ENCODE data around the gene CYB5B.

CYB5B gene

GRCh38 chr16:69486724-69487123, 62.3 kb downstream of the CYB5B start:
- Histone ChIP-seq H3F3A (ENCODE audit: insufficient read depth, low read length) (no peaks in the 10 kb centered on the region), H3K27me3 (replicated peaks; ENCODE audit: insufficient read depth, low read length) (no peaks in the 10 kb centered on the region), H3K9me2 (replicated peaks; ENCODE audit: insufficient read depth, low read length) (no peaks in the 10 kb centered on the region), H4K20me1 (ENCODE audit: insufficient read depth, low read length) (no peaks in the 10 kb centered on the region), H3K9me3 (replicated peaks; ENCODE audit: insufficient read depth, low read length) (no peaks in the 10 kb centered on the region), H3K27ac (ENCODE audit: low read length) (no peak overlapping the region), H3K36me3 (replicated peaks; ENCODE audit: insufficient read depth, low read length) (no peaks in the 10 kb centered on the region), H3K4me1 (ENCODE audit: low read length) (no peaks in the 10 kb centered on the region), H2AFZ (ENCODE audit: low read length) (no peak overlapping the region), H3K4me3 (ENCODE audit: low read length) (no peak overlapping the region), H3K4me2 (ENCODE audit: low read depth, low read length) (no peak overlapping the region), H3K79me2 (ENCODE audit: low read length) (no peaks in the 10 kb centered on the region), H3K9ac (ENCODE audit: low read length) (no peak overlapping the region)
- DNase-seq, result no peak
- TF ChIP-seq EZH2phosphoT487 (IDR thresholded peaks at IDR 0.05; ENCODE audit: low read length), result no peak
- TF ChIP-seq EZH2 (optimal IDR thresholded peaks at IDR 0.05; ENCODE audit: low read depth, low read length), result no peak
- TF ChIP-seq, protein P1, sequence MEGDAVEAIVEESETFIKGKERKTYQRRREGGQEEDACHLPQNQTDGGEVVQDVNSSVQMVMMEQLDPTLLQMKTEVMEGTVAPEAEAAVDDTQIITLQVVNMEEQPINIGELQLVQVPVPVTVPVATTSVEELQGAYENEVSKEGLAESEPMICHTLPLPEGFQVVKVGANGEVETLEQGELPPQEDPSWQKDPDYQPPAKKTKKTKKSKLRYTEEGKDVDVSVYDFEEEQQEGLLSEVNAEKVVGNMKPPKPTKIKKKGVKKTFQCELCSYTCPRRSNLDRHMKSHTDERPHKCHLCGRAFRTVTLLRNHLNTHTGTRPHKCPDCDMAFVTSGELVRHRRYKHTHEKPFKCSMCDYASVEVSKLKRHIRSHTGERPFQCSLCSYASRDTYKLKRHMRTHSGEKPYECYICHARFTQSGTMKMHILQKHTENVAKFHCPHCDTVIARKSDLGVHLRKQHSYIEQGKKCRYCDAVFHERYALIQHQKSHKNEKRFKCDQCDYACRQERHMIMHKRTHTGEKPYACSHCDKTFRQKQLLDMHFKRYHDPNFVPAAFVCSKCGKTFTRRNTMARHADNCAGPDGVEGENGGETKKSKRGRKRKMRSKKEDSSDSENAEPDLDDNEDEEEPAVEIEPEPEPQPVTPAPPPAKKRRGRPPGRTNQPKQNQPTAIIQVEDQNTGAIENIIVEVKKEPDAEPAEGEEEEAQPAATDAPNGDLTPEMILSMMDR (IDR thresholded peaks at IDR 0.05; ENCODE audit: low read length), result no peak

- no peak overlapping the region for H3K4me2 ChIP-seq (ENCODE audit: low read depth, low read length)
- H3K4me3 ChIP-seq (ENCODE audit: low read length), result no peak overlapping the region
- H3K79me2 ChIP-seq (ENCODE audit: low read length), result no peaks in the 10 kb centered on the region
- no peaks in the 10 kb centered on the region for H4K20me1 ChIP-seq (ENCODE audit: insufficient read depth, low read length)
- no peak for DNase-seq
- H3K9me3 ChIP-seq (replicated peaks; ENCODE audit: insufficient read depth, low read length), result no peaks in the 10 kb centered on the region
- H3F3A ChIP-seq (ENCODE audit: insufficient read depth, low read length), result no peaks in the 10 kb centered on the region
- H3K27ac ChIP-seq (ENCODE audit: low read length), result no peak overlapping the region
- no peak overlapping the region for H3K9ac ChIP-seq (ENCODE audit: low read length)
- H2AFZ ChIP-seq (ENCODE audit: low read length), result no peak overlapping the region
- no peaks in the 10 kb centered on the region for H3K36me3 ChIP-seq (replicated peaks; ENCODE audit: insufficient read depth, low read length)
- TF ChIP-seq EZH2phosphoT487 (IDR thresholded peaks at IDR 0.05; ENCODE audit: low read length) (no peak), EZH2 (optimal IDR thresholded peaks at IDR 0.05; ENCODE audit: low read depth, low read length) (no peak)
- TF ChIP-seq, protein P1 (IDR thresholded peaks at IDR 0.05; ENCODE audit: low read length), result no peak
- H3K9me2 ChIP-seq (replicated peaks; ENCODE audit: insufficient read depth, low read length), result no peaks in the 10 kb centered on the region
- no peaks in the 10 kb centered on the region for H3K27me3 ChIP-seq (replicated peaks; ENCODE audit: insufficient read depth, low read length)
- H3K4me1 ChIP-seq (ENCODE audit: low read length), result no peaks in the 10 kb centered on the region
These were observed 66.4 kb downstream of the CYB5B start for GRCh38 chr16:69490707-69491324.

DNA sequence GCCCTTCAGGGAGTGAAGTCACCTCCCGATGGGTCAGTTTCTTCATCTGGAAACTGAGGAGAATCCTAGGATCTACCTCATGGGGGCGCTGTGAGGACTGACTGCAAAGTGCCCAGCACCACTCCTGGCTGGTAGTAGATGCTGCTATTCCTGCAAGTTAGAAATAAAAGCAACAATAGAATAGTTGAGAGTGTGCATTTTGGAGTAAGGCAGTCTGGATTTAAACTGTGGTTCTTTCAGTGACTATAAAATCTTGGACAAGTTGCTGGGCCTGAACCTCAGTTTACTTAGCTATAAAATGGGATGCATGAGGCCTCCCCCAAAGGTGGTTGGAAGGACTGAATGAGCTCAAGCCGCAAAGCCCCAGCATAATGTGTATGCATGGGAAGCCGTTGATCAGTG, 70.6 kb downstream of the CYB5B start:
- no peak overlapping the region for H3K4me3 ChIP-seq (ENCODE audit: low read length)
- H4K20me1 ChIP-seq (ENCODE audit: insufficient read depth, low read length), result no peaks in the 10 kb centered on the region
- H3K27me3 ChIP-seq (replicated peaks; ENCODE audit: insufficient read depth, low read length), result no peaks in the 10 kb centered on the region
- no peak overlapping the region for H3K9ac ChIP-seq (ENCODE audit: low read length)
- H3K79me2 ChIP-seq (ENCODE audit: low read length), result no peaks in the 10 kb centered on the region
- H3K27ac ChIP-seq (ENCODE audit: low read length), result no peak overlapping the region
- H3K4me2 ChIP-seq (ENCODE audit: low read depth, low read length), result no peak overlapping the region
- H3K9me2 ChIP-seq (replicated peaks; ENCODE audit: insufficient read depth, low read length), result no peaks in the 10 kb centered on the region
- TF ChIP-seq, protein P1 (IDR thresholded peaks at IDR 0.05; ENCODE audit: low read length), result peak; percentile 29
- TF ChIP-seq EZH2 (optimal IDR thresholded peaks at IDR 0.05; ENCODE audit: low read depth, low read length), result no peak
- TF ChIP-seq EZH2phosphoT487 (IDR thresholded peaks at IDR 0.05; ENCODE audit: low read length), result no peak
- H3F3A ChIP-seq (ENCODE audit: insufficient read depth, low read length), result no peaks in the 10 kb centered on the region
- no peaks in the 10 kb centered on the region for H3K4me1 ChIP-seq (ENCODE audit: low read length)
- no peak overlapping the region for H2AFZ ChIP-seq (ENCODE audit: low read length)
- H3K9me3 ChIP-seq (replicated peaks; ENCODE audit: insufficient read depth, low read length), result no peaks in the 10 kb centered on the region
- no peaks in the 10 kb centered on the region for H3K36me3 ChIP-seq (replicated peaks; ENCODE audit: insufficient read depth, low read length)
- DNase-seq, result no peak
